GM23248 (cell line): ENCODE results near the gene MAN1C1. TPM values are rescaled to one million over a fixed set of nuclear protein-coding genes. Genes with fewer than 3 reads are reported as not detected.
A peak's percentile ranks its signal among the peaks of the same experiment; 100 is the strongest.

Experiments used
- DNase-seq: peaks from one replicate; pipeline ENCODE4 v3.0.0-alpha.2; 2015
- H2AFZ ChIP-seq: fragments of 200-600 bp; sonication (generic); 2 replicates; pipeline ENCODE4 v1.6.1; 2016; ENCODE audit warnings: antibody characterized with exemption
- H3F3A ChIP-seq: fragments of 200-600 bp; sonication (generic); 2 replicates; pipeline ENCODE4 v1.6.1; 2016; ENCODE audit warnings: mild to moderate bottlenecking, antibody characterized with exemption, mixed run types; ENCODE audit not compliant: insufficient read depth
- H3K27ac ChIP-seq: fragments of 200-600 bp; sonication (generic); 2 replicates; pipeline ENCODE4 v1.5.1; 2016; ENCODE audit warnings: mild to moderate bottlenecking
- H3K27me3 ChIP-seq: fragments of 200-600 bp; sonication (generic); replicated peaks from 2 replicates; pipeline ENCODE4 v1.6.1; 2016; ENCODE audit warnings: mild to moderate bottlenecking; ENCODE audit not compliant: insufficient read depth
- H3K36me3 ChIP-seq: fragments of 200-600 bp; sonication (generic); 2 replicates; pipeline ENCODE4 v1.6.1; 2016; ENCODE audit warnings: low read depth, mild to moderate bottlenecking
- H3K4me1 ChIP-seq: fragments of 200-600 bp; sonication (generic); 2 replicates; pipeline ENCODE4 v1.6.1; 2016; ENCODE audit warnings: mild to moderate bottlenecking; ENCODE audit not compliant: insufficient read depth
- H3K4me2 ChIP-seq: fragments of 200-600 bp; sonication (generic); one replicate; pipeline ENCODE4 v1.6.1; 2016; ENCODE audit warnings: mild to moderate bottlenecking; ENCODE audit not compliant: unreplicated experiment
- H3K4me3 ChIP-seq: fragments of 200-600 bp; sonication (generic); 2 replicates; pipeline ENCODE4 v1.5.1; 2016; ENCODE audit warnings: mild to moderate bottlenecking
- H3K79me2 ChIP-seq: fragments of 200-600 bp; sonication (generic); 2 replicates; pipeline ENCODE4 v1.6.1; 2016; ENCODE audit warnings: mild to moderate bottlenecking; ENCODE audit not compliant: insufficient read depth
- H3K9ac ChIP-seq: fragments of 200-600 bp; sonication (generic); 2 replicates; pipeline ENCODE4 v1.6.1; 2016; ENCODE audit warnings: mild to moderate bottlenecking
- H3K9me2 ChIP-seq: fragments of 200-600 bp; sonication (generic); 2 replicates; pipeline ENCODE4 v1.6.1; 2016; ENCODE audit warnings: mixed run types, mild to moderate bottlenecking, moderate library complexity; ENCODE audit not compliant: insufficient read depth
- H3K9me3 ChIP-seq: fragments of 200-600 bp; sonication (generic); one replicate; pipeline ENCODE4 v1.6.1; 2017; ENCODE audit warnings: low read depth
- H4K20me1 ChIP-seq: fragments of 200-600 bp; sonication (generic); 2 replicates; pipeline ENCODE4 v1.6.0; 2016; ENCODE audit not compliant: insufficient read depth
- EZH2 ChIP-seq: fragments of 200-600 bp; sonication (generic); IDR thresholded peaks from 2 replicates; pipeline ENCODE4 v1.6.1; 2018; ENCODE audit warnings: antibody characterized with exemption, mild to moderate bottlenecking; ENCODE audit not compliant: insufficient read depth, poor library complexity, severe bottlenecking
- EZH2phosphoT487 ChIP-seq: fragments of 200-600 bp; sonication (generic); IDR thresholded peaks from 2 replicates; pipeline ENCODE4 v1.6.1; 2018; ENCODE audit warnings: antibody characterized with exemption, moderate library complexity, mild to moderate bottlenecking, low read depth; ENCODE audit not compliant: insufficient read depth
- WGBS, 2 experiments: methylation state at CpG; one replicate each; pipeline ENCODE4 v1.1.6; 2015 to 2017; ENCODE audit warnings: low lambda C conversion rate in 2 of 2, low coverage in 1 of 2; ENCODE audit errors: missing lambda C conversion rate in 2 of 2; 5-methylcytosine and 5-hydroxymethylcytosine counted together
- in situ Hi-C: fragments of 300-500 bp; cut with MboI; formaldehyde crosslinking; loops from 2 replicates; pipeline ENCODE4 v1.15.0; 2020
- polyA plus RNA-seq: library from polyadenylated mRNA; unstranded; fragments of >200 nt; fragmentation: Nextera tagmentation; extraction: Ambion mirVana; gene quantifications from 2 replicates; pipeline ENCODE4 v1.2.1, GENCODE V29; 2016
- total RNA-seq: library from RNA; depleted of rRNA; stranded (reverse); fragments of >200 nt; shearing (Covaris generic); gene quantifications from 2 replicates; pipeline ENCODE4 v1.2.3, GENCODE V29; 2014

The MAN1C1 gene
- total and polyA plus RNA-seq, 2 experiments from 2014 or later, result 0.29 to 1.1 TPM

DNA sequence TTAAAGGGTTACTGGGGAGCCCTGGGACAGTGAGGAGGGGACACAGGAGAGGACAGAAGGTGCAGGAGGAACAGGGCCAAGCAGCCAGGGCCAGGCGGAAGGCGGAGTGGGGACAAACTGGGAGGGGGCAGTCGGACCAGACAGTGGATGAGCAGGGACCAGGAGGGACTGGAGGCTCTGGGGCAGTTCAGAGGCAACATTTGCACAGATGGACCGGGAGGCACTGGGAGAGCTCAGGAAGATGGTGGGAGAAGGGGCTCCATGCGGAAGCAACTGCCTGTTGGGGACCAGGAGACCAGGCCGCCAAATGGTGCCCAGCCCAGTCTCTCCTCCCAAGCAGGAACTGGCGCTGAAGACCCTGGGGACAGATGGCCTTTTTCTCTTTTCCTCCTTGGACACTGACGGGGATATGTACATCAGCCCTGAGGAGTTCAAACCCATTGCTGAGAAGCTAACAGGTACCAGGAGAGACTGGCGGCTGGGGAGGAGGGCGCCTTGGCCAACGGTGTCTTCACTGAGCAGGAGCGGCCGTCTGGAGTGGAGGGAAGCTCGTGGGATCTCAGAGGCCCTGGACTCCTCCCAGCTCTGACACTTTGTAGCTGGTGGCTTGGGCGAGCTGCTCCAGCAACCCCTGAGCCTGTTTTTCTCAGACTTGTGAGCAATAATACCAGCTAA is 184.2 kb downstream of the MAN1C1 start:
- peak; percentile 43 for DNase-seq
- no peaks in the 10 kb centered on the region for H3K9me2 ChIP-seq
- peaks cover 18% of the 10 kb centered on the region for H3K4me1 ChIP-seq
- in situ Hi-C loops, result loop anchor here (25.0 kb wide), 1 partner anchor 564 kb away; the partner anchor contains the start of genes RSRP1 and SYF2
- H3K9ac ChIP-seq, result peak overlapping the region; percentile 91
- peaks cover 28% of the 10 kb centered on the region for H3K79me2 ChIP-seq
- H3F3A ChIP-seq, result peaks cover 26% of the 10 kb centered on the region
- no peaks in the 10 kb centered on the region for H4K20me1 ChIP-seq
- H3K27ac ChIP-seq, result no peak overlapping the region
- no peaks in the 10 kb centered on the region for H3K27me3 ChIP-seq
- WGBS, 2 experiments, result 51% methylated on average over 15 of the region's 15 CpGs
- no peaks in the 10 kb centered on the region for H3K9me3 ChIP-seq
- peak overlapping the region; percentile 90 for H3K4me2 ChIP-seq
- no peaks in the 10 kb centered on the region for H3K36me3 ChIP-seq
- peak overlapping the region; percentile 86 for H3K4me3 ChIP-seq
- H2AFZ ChIP-seq, result peak overlapping the region; percentile 65
- no peak for TF ChIP-seq EZH2
- no peak for TF ChIP-seq EZH2phosphoT487

GRCh38 chr1:25802915-25803314 is 186.3 kb downstream of the MAN1C1 start:
- in situ Hi-C loops, result loop anchor here (25.0 kb wide), 1 partner anchor 566 kb away; the partner anchor contains the start of genes RSRP1 and SYF2
- WGBS, 2 experiments, result 73 to 79% methylated on average over 6 of the region's 6 CpGs
- H3K4me2 ChIP-seq, result no peak overlapping the region

GRCh38 chr1:25803368-25803767 is 186.8 kb downstream of the MAN1C1 start:
- peaks cover 27% of the 10 kb centered on the region for H3K4me1 ChIP-seq
- DNase-seq, result no peak
- H4K20me1 ChIP-seq, result no peaks in the 10 kb centered on the region
- no peak overlapping the region for H2AFZ ChIP-seq
- H3K4me3 ChIP-seq, result no peak overlapping the region
- peaks cover 30% of the 10 kb centered on the region for H3F3A ChIP-seq
- WGBS, 2 experiments, result 84 to 88% methylated on average over 1 of the region's 1 CpG
- H3K9ac ChIP-seq, result no peak overlapping the region
- in situ Hi-C loops, result loop anchor here (25.0 kb wide), 1 partner anchor 566 kb away; the partner anchor contains the start of genes RSRP1 and SYF2
- H3K27me3 ChIP-seq, result no peaks in the 10 kb centered on the region
- no peaks in the 10 kb centered on the region for H3K9me2 ChIP-seq
- H3K36me3 ChIP-seq, result no peaks in the 10 kb centered on the region
- H3K27ac ChIP-seq, result no peak overlapping the region; the same call in 1 of the 2 replicates
- no peak for TF ChIP-seq EZH2phosphoT487
- TF ChIP-seq EZH2, result no peak
- peaks cover 28% of the 10 kb centered on the region for H3K79me2 ChIP-seq
- H3K4me2 ChIP-seq, result no peak overlapping the region
- H3K9me3 ChIP-seq, result no peaks in the 10 kb centered on the region

More at GRCh38 chr1:25802915-25803314, 186.3 kb downstream of the MAN1C1 start:
- Histone ChIP-seq H3K4me3 (no peak overlapping the region), H3K27me3 (no peaks in the 10 kb centered on the region), H3K36me3 (no peaks in the 10 kb centered on the region), H3K79me2 (peaks cover 28% of the 10 kb centered on the region), H3F3A (peaks cover 30% of the 10 kb centered on the region), H3K9ac (no peak overlapping the region), H3K9me3 (no peaks in the 10 kb centered on the region), H4K20me1 (no peaks in the 10 kb centered on the region), H3K27ac (no peak overlapping the region), H3K4me1 (peaks cover 27% of the 10 kb centered on the region), H2AFZ (no peak overlapping the region), H3K9me2 (no peaks in the 10 kb centered on the region)
- DNase-seq, result no peak
- TF ChIP-seq EZH2 (no peak), EZH2phosphoT487 (no peak)

GRCh38 chr1:25804244-25804963 is 187.8 kb downstream of the MAN1C1 start:
- Histone ChIP-seq H3K79me2 (peaks cover 28% of the 10 kb centered on the region), H3K36me3 (no peaks in the 10 kb centered on the region), H3K27me3 (no peaks in the 10 kb centered on the region), H3K4me1 (peaks cover 27% of the 10 kb centered on the region), H3K9me2 (no peaks in the 10 kb centered on the region), H3K4me3 (no peak overlapping the region), H3F3A (peaks cover 30% of the 10 kb centered on the region), H3K9ac (peak overlapping the region; percentile 13; the same call in 1 of the 2 replicates), H3K4me2 (peak overlapping the region; percentile 9), H2AFZ (no peak overlapping the region), H3K9me3 (no peaks in the 10 kb centered on the region), H4K20me1 (no peaks in the 10 kb centered on the region), H3K27ac (peak overlapping the region; percentile 58)
- TF ChIP-seq EZH2, result no peak
- no peak for TF ChIP-seq EZH2phosphoT487
- WGBS, 2 experiments, result 38 to 39% methylated on average over 7 to 10 of the region's 10 CpGs
- DNase-seq, result peak; percentile 79
- in situ Hi-C loops, result loop anchor here (25.0 kb wide), 1 partner anchor 567 kb away; the partner anchor contains the start of genes RSRP1 and SYF2
